Measurements from ENCODE around the gene ARHGEF17. TPM values are rescaled to one million over a fixed set of nuclear protein-coding genes. Genes with fewer than 3 reads are reported as not detected.

Gene ARHGEF17
- total and polyA plus RNA-seq, 2 of the 8 experiments (the other 6 are each of a cell fraction or from before 2014, with no cell fraction given): 11.3 to 14.6 TPM

- Histone ChIP-seq H3K79me1 (ENCODE audit: low read depth, low read length) (peaks cover 7% of the 10 kb centered on the region), H3K4me2 (ENCODE audit: insufficient read depth in 1 of 2, low read depth in 2 of 2, low read length in 2 of 2) (no peak overlapping the region), H2BK20ac (ENCODE audit: low read length) (no peak overlapping the region), H4K91ac (replicated peaks; ENCODE audit: insufficient read length, low read length) (no peak overlapping the region), H3K9ac (replicated peaks in 1 of 4; ENCODE audit: extremely low read depth in 1 of 4, low read depth in 3 of 4, low read length in 3 of 4) (no peak overlapping the region), H3K27ac (ENCODE audit: low read depth, low read length) (no peak overlapping the region), H3K9me3 (ENCODE audit: insufficient read depth in 2 of 2, low read depth in 1 of 2, low read length in 1 of 2) (no peaks in the 10 kb centered on the region), H2BK120ac (replicated peaks; ENCODE audit: low read depth, low read length) (no peak overlapping the region), H3K79me2 (ENCODE audit: control insufficient read depth in 1 of 2, insufficient read depth in 2 of 2, low read length in 2 of 2) (no peaks in the 10 kb centered on the region), H2AFZ (ENCODE audit: low read length) (no peak overlapping the region), H3K4ac (replicated peaks; ENCODE audit: insufficient read length, low read depth, low read length) (no peak overlapping the region), H2BK15ac (ENCODE audit: low read length) (no peak overlapping the region), H3K4me3 (ENCODE audit: extremely low read depth in 1 of 4, insufficient read depth in 2 of 4, low read depth in 3 of 4, low read length in 4 of 4) (no peak overlapping the region), H4K20me1 (replicated peaks in 1 of 2; ENCODE audit: control insufficient read depth in 1 of 2, insufficient read depth in 2 of 2, low read length in 2 of 2) (peaks cover 12 to 33% of the 10 kb centered on the region in 2 experiments), H3K18ac (ENCODE audit: extremely low read depth, low read length) (no peak overlapping the region), H2BK12ac (ENCODE audit: low read depth, low read length) (no peak overlapping the region), H3K56ac (replicated peaks; ENCODE audit: insufficient read length, low read depth, low read length) (no peak overlapping the region), H4K5ac (ENCODE audit: insufficient read length, low read depth, low read length) (no peak overlapping the region), H3K23me2 (ENCODE audit: low read depth, low read length) (peaks cover 18% of the 10 kb centered on the region), H3K14ac (ENCODE audit: insufficient read length) (no peak overlapping the region), H3K27me3 (replicated peaks in 1 of 4; ENCODE audit: control insufficient read depth in 3 of 4, extremely low read depth in 1 of 4, insufficient read depth in 3 of 4, low read length in 3 of 4) (peaks cover 0 to 33% (median 24%) of the 10 kb centered on the region in 4 experiments; a peak in 6 of 7 replicates), H3K23ac (ENCODE audit: insufficient read length) (no peak overlapping the region), H4K8ac (ENCODE audit: extremely low read depth, insufficient read depth, low read length) (no peak overlapping the region; the same call in 1 of the 2 replicates), H3K4me1 (replicated peaks in 1 of 4; ENCODE audit: control insufficient read depth in 3 of 4, insufficient read depth in 4 of 4, low read length in 3 of 4) (peaks cover 2 to 24% (median 11%) of the 10 kb centered on the region in 4 experiments), H3K36me3 (ENCODE audit: control insufficient read depth in 2 of 4, insufficient read depth in 4 of 4, low read length in 3 of 4) (no peaks in the 10 kb centered on the region), H2BK5ac (ENCODE audit: low read depth, low read length) (no peak overlapping the region), H2AK5ac (ENCODE audit: low read depth, low read length) (no peak overlapping the region)
- no peak for DNase-seq (ENCODE audit: low read depth in 1 of 2, low spot score in 2 of 2)
- FAIRE-seq: no peak
- ChIA-PET CTCF (ENCODE audit: partially characterized antibody) (interaction anchor here (1.7 to 25.1 kb wide), 5 partner anchors 13 to 47 kb away, joined by 5 to 383 read pairs (median 233); no protein-coding TSS in a partner anchor), POLR2A (ENCODE audit: partially characterized antibody) (interaction anchor here (1.1 to 7.8 kb wide), 2 partner anchors 16 to 513 kb away, joined by 3 to 91 read pairs; no protein-coding TSS in a partner anchor)
- 97% methylated on average over 14 of the region's 18 CpGs; no CpG with 5 or more reads in 1 of the 2 experiments for WGBS, 2 experiments (ENCODE audit: extremely low coverage in 1 of 2, insufficient coverage in 1 of 2, insufficient read length in 1 of 2, insufficient replicate concordance in 2 of 2, low coverage in 1 of 2, low lambda C conversion rate in 2 of 2, missing lambda C conversion rate in 1 of 2)
- no peak for TF ChIP-seq SP4 (IDR thresholded peaks at IDR 0.05; ENCODE audit: low read length)
These were observed 3.4 kb downstream of the ARHGEF17 start for GRCh38 chr11:73311394-73311869.

Measured in H1 (cell line).